ENCODE measurements around the gene USP35.
"Not testable (repeated sequence)": the region's sequence is repeated elsewhere in the genome, so short reads cannot be mapped to it uniquely, and the experiment has no call there.

Gene USP35

GRCh38 chr11:78216571-78217287 is 28.0 kb downstream of the USP35 start:
- DNase-seq: no peak

- no peak for DNase-seq
Observed at GRCh38 chr11:78217650-78218541, 29.2 kb downstream of the USP35 start.

- DNase-seq: no peak
Observed at GRCh38 chr11:78218707-78219492, 30.2 kb downstream of the USP35 start.

GRCh38 chr11:78219493-78220217 is 30.9 kb downstream of the USP35 start:
- no peak for DNase-seq

- no peak for DNase-seq
Observed at GRCh38 chr11:78220218-78221157, 31.8 kb downstream of the USP35 start.

GRCh38 chr11:78221396-78222315 is 32.9 kb downstream of the USP35 start:
- DNase-seq: no peak

GRCh38 chr11:78222726-78223125 is 34.0 kb downstream of the USP35 start:
- DNase-seq: not testable (repeated sequence)

- no peak for DNase-seq
Observed at GRCh38 chr11:78223320-78223954, 34.7 kb downstream of the USP35 start.

- no peak for DNase-seq
Observed at GRCh38 chr11:78224506-78224905, 35.8 kb downstream of the USP35 start.

- DNase-seq: no peak
Observed at GRCh38 chr11:78224906-78225420, 36.2 kb downstream of the USP35 start.

- no peak for DNase-seq
Observed at GRCh38 chr11:78226684-78227680, 38.3 kb downstream of the USP35 start.

GRCh38 chr11:78227921-78228320 is 39.2 kb downstream of the USP35 start:
- DNase-seq: no peak

- peak; percentile 56 to 57 for DNase-seq
Observed at GRCh38 chr11:78228467-78228866, 39.7 kb downstream of the USP35 start.

GRCh38 chr11:78229106-78229505 is 40.4 kb downstream of the USP35 start:
- no peak for DNase-seq

- DNase-seq: no peak
Observed at GRCh38 chr11:78230161-78230877, 41.6 kb downstream of the USP35 start.

GRCh38 chr11:78231962-78232501 is 43.3 kb downstream of the USP35 start:
- DNase-seq: no peak

- DNase-seq: not testable (repeated sequence)
Observed at GRCh38 chr11:78233046-78233445, 44.3 kb downstream of the USP35 start.

Data from SW 1271 (cell line).